GM21723 (cell line): Measurements from ENCODE around the gene KRT36.

Experiments used
- ATAC-seq: cut with Tn5 transposase; IDR thresholded peaks from one replicate; pipeline ENCODE4 v1.9.1; 2021; ENCODE audit warnings: mild to moderate bottlenecking, moderate library complexity; ENCODE audit not compliant: unreplicated experiment

The KRT36 gene

GRCh38 chr17:41444186-41444585 is 45.5 kb downstream of the KRT36 start:
- ATAC-seq = no peak

- no peak for ATAC-seq
Observed at GRCh38 chr17:41442739-41443138, 47.0 kb downstream of the KRT36 start.

- ATAC-seq = no peak
Observed at GRCh38 chr17:41440531-41441033, 49.1 kb downstream of the KRT36 start, which contains the start of gene KRT38. Gene KRT38, minus strand, starts transcription at chr17:41440983. Its CDS starts 62 bp downstream, at chr17:41440921.

- ATAC-seq = no peak
Observed at GRCh38 chr17:41439375-41439774, 50.3 kb downstream of the KRT36 start.

- ATAC-seq = no peak
Observed at GRCh38 chr17:41437769-41438168, 51.9 kb downstream of the KRT36 start.

GRCh38 chr17:41437254-41437653 is 52.5 kb downstream of the KRT36 start:
- ATAC-seq = no peak
